HUDEP-2 (cell line): ENCODE data around the gene BHLHE23.

Source experiments
- DNase-seq, 76 experiments: peaks; one replicate each; lab custom pipeline; 2025; ENCODE audit not compliant: unreplicated experiment in 76 of 76; lab: John Stamatoyannopoulos, UW

BHLHE23 gene

GRCh38 chr20:63006540-63007359, at the start of gene BHLHE23:
BHLHE23 (minus strand) TSS chr20:63006964; CDS start chr20:63006774, 190 bp downstream.
- DNase-seq, result no peak

- DNase-seq, result no peak
These were observed 48.9 kb upstream of the BHLHE23 start for GRCh38 chr20:63055575-63056235.

GRCh38 chr20:63054681-63055240, 48.0 kb upstream of the BHLHE23 start:
- DNase-seq, result no peak

- DNase-seq, result no peak
These were observed 47.3 kb upstream of the BHLHE23 start for GRCh38 chr20:63054103-63054474.

GRCh38 chr20:63053432-63054102, 46.8 kb upstream of the BHLHE23 start:
- no peak for DNase-seq

- DNase-seq, result no peak
These were observed 46.0 kb upstream of the BHLHE23 start for GRCh38 chr20:63052571-63053431.

- no peak for DNase-seq
These were observed 45.1 kb upstream of the BHLHE23 start for GRCh38 chr20:63051911-63052310.

GRCh38 chr20:63051186-63051860, 44.6 kb upstream of the BHLHE23 start:
- DNase-seq, result no peak

- no peak for DNase-seq
These were observed 43.6 kb upstream of the BHLHE23 start for GRCh38 chr20:63050406-63050805.

- DNase-seq, result no peak
These were observed 42.9 kb upstream of the BHLHE23 start for GRCh38 chr20:63049561-63050221.

GRCh38 chr20:63049191-63049518, 42.4 kb upstream of the BHLHE23 start:
- no peak for DNase-seq

- no peak for DNase-seq
These were observed 41.9 kb upstream of the BHLHE23 start for GRCh38 chr20:63048516-63049190.

- DNase-seq, result no peak
These were observed 41.2 kb upstream of the BHLHE23 start for GRCh38 chr20:63047946-63048345.

- DNase-seq, result no peak
These were observed 40.5 kb upstream of the BHLHE23 start for GRCh38 chr20:63047267-63047666.

- no peak for DNase-seq
These were observed 40.1 kb upstream of the BHLHE23 start for GRCh38 chr20:63046841-63047240.

- no peak for DNase-seq
These were observed 39.2 kb upstream of the BHLHE23 start for GRCh38 chr20:63045991-63046390.

GRCh38 chr20:63045401-63045800, 38.6 kb upstream of the BHLHE23 start:
- no peak for DNase-seq

- no peak for DNase-seq
These were observed 37.8 kb upstream of the BHLHE23 start for GRCh38 chr20:63044605-63045004.

- no peak for DNase-seq
These were observed 37.4 kb upstream of the BHLHE23 start for GRCh38 chr20:63044204-63044600.
